Activated CD4-positive, alpha-beta T cell treated with anti-CD3 and anti-CD28 coated beads, Interleukin-2, amount 50 U/mL, for 1 hour (primary cell): ENCODE measurements around the gene GRAP.

ENCODE experiments used
- DNase-seq: peaks from one replicate; pipeline ENCODE4 v3.0.0-alpha.2; 2020

GRAP gene

DNA sequence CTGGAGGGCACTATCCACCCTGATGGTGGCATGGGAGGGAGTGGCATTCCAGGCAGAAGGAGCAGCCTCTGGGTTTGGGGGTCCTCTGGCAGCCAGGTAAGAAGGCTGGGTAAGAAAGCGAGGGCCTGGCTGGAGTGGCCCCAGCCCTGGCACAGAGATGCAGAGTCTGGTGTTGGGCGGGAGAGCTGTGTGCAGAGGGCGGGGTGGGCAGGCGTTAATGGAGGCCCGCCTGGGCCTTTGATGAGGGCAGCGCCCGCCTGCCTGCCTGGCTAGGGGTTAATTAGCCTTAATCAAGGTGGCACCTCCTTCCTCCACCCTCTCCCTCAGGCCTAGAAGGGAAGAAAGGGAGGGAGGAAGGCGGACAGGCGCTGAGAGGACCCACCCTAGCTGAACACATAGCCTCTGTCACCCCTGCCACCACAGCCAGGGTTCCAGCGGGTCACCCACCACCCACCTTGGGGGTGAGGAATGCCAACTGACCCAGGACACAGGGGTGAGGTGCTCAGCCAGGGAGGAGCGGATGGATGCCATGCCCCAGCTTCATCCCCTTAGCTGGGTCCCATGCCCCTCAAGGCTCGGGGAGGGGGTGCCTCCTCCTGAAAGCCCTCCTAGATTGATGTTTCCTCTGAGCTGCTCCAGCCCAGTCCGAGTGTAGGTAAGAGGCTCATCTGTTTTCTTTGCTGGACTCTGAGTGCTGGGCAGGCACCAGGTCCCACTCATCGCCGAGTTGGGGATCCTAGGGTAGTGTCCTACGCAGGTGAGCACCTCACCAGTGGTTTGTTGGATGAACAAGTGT, 28.8 kb downstream of the GRAP start:
- no peak for DNase-seq

DNA sequence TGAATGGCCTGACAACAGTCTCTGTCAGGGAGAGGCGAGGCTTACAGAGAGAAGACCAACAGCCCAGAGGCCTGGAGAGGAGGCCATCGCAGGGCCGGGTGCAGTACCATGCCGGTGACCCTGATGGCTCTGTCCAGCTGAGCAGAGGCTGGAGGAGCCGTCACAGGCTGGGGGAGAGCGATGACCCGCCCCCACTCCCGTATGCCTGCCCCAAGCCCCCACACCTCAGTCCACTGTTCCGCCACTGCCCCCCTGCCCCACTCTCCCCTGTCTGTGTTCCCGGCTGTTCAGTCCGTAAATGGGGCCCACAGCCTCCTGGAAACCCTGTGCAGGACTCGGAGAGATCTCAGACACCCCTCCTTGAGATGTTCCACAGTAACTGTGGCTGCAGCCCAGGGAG, 29.4 kb downstream of the GRAP start:
- DNase-seq: no peak

DNA sequence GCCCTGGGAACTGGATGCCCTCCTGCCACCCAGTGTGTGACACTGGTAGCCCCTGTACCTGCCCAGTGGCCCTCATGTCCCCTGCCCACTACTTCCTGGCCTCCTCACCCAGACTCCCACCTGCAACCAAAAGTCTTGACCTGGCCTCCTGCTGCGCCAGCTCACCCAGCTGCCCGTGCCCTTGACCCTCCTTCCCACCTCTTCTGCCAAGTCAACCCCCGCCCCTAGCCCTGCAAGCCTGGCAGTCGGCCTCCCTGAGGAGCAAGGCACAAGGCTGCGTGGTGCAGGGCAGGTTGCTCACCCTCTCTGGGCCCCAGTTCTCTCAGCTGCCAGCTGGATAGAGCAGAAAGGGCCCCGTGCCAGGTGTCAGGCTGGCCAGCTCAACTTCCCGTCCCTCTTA, 29.9 kb downstream of the GRAP start:
- DNase-seq: no peak

DNA sequence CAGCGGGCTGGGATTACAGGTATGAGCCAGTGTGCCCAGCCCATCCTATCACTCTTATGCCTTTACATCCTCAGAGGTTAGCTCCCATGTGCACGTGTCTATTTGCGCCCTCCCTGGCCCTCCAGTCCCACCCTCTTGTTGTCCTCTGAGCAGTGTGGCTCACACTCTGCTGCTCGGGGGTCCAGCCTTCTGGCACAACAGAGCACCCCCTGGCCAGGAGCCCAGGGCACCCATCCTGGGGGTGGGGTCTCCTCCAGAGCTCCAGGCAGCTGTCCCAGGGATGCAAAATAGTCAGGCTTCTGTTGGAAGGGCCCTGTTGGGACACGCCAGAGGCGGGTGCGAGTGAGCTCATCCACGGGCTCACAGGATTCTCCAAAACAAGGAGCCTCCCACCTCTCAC, 30.5 kb downstream of the GRAP start:
- DNase-seq: no peak

DNA sequence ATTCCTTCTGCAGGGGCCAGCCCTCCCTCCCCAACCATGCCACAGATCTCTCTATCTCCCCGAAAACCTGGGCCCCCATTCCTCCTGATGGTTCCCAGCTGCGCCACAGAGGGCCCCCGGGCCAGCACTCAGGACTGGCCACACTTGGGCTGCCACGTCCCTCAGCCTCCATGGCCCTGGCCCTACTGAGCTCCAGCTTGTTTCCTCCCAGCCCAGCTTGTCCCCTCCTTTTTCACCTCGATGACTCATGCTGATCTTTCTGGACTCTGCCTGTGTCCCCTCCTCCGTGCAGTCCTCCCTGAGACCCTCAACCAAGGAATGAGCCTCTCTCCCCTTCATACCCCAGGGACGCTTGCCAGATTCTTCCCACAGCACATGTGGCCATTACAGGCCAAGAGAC, 31.3 kb downstream of the GRAP start:
- no peak for DNase-seq

DNA sequence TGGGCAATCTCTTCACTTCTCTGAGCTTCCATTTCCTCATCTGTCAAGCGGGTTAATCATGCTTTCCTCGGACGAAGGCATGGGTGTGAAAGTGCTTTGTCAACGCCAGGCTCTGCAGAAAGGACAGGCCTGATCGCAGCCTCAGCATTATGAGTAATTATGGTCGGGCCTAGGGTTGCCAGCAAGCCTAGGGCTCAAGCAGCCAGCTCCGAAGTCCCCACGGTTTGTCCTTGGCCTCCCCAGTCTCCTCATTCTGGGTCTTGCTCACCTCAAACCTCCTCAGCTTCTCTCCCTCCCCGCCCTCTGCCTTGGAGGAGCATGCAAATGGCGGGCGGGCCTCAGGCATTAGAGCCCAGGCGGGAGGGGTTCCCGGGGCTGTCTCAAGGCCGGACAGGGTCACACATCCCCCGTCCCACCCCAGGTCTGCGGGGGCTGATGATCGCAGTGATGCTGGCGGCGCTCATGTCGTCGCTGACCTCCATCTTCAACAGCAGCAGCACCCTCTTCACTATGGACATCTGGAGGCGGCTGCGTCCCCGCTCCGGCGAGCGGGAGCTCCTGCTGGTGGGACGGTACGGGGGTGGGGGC, 32.0 kb downstream of the GRAP start:
- DNase-seq: no peak

DNA sequence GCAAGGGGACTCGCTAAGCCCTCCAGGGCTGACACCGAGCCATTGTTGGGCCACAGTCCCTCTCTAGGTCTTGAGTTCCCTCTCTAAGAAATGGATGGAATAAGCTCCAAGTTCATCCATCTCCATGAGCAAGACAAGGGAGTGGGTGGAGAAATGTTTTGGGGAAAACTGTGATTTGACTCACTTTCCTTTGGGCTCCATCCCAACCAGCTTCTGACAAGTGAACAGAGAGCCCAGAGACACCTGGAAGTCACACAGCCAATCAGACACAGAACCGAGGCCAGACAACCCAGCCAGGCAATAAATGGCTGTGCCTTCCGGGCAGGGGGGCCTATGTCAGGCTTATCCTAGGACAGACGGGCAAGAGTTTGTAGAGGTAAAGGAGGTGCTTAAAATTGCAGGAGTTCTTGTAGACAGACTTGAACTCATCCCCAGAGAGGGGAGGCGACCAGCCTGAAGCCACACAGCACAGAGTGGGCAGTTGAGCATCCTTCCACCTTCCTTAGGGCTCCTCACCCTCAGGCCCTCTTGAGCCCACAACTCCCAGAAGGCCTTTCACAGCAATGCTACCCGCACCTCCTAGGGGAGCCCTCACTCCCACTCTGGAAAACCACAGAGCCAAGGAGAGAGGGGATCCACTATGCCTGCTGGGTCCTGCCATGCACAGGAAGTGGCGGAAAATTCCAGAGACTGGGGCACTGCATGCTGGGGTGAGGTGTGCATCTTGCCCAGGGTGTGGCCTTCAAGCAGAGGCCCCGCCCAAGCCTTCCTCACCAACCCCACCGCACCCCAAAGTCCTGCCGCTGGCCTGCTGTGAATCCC, 32.7 kb downstream of the GRAP start:
- DNase-seq: no peak

DNA sequence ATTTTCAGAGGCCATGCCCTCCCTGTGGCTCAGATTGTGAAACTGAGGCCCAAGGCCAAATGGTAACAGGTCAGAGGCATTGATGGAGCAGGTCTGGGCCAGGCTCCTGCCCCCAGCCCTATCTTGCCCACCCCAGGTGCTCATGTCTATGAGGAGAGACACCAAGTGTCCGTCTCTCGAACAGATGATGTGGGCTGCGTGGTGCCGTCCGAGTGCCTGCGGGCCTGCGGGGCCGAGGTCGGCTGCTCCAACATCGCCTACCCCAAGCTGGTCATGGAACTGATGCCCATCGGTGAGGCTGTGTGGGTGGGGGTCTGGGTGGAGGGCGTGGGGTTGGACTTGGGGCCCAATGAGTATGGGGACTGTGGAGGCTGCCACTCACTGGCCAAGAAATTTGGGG, 33.5 kb downstream of the GRAP start:
- no peak for DNase-seq

DNA sequence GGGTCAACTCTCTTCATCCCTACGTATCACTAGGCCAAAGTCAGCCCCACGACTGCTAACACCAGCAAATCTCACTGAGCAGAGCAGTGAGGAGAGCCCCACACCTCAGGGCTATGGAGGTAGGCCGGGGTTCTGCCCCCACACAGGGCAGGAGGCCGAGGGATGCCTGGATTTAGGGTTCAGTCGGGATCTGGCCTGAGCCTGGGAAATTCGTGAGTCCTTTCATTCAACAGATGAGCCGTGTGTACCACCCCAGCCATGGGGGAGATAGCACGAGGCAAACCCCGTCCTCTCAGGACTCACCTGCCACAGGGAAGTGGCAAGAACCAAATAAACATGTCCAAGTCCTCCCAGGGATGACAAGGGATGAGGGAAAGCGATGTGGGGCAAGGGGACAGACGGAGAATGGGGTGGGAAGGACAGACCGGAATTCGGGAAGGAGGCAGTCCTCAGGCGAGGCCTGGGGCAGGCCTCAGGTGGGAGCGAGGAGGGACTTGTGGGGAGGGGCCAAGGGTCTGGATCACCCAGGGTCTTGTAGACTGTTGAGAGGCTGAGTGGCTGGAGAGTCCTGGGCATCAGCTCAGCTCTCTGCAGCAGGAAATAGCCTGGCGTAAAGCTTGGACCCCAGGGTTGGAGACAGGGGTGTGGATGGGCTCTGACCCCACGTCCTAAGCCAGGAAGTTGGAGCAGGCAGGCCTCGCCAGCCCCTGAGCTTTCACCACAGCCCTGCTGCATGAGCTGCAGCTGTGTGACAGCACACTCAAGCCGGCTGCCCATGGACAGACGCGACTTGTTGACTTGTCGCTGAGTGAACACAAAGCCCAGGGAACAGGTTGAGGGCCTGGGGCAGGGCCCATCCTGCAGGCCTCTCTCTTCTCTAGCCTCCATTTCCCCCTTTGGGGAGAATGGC, 34.3 kb downstream of the GRAP start:
- no peak for DNase-seq

DNA sequence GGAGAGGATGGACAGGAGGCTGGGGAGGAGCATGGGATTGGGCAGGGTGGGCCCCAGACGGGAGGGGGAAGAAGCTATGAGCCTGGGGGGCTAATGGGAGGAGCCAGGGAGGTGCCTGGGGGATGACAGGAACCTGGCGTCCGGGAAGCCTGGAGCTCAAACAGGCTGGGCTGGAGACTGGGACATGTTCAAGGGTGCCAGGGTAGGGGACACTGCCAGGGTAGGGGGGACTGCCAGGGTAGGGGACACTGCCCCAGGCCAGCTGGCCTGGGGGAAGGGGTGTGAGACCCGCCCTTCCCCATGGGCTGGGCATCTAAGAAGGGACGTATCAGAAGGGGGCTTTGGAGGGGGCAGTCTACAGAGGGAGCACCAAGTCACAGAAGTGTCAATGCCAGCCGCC, 35.2 kb downstream of the GRAP start:
- DNase-seq: no peak

DNA sequence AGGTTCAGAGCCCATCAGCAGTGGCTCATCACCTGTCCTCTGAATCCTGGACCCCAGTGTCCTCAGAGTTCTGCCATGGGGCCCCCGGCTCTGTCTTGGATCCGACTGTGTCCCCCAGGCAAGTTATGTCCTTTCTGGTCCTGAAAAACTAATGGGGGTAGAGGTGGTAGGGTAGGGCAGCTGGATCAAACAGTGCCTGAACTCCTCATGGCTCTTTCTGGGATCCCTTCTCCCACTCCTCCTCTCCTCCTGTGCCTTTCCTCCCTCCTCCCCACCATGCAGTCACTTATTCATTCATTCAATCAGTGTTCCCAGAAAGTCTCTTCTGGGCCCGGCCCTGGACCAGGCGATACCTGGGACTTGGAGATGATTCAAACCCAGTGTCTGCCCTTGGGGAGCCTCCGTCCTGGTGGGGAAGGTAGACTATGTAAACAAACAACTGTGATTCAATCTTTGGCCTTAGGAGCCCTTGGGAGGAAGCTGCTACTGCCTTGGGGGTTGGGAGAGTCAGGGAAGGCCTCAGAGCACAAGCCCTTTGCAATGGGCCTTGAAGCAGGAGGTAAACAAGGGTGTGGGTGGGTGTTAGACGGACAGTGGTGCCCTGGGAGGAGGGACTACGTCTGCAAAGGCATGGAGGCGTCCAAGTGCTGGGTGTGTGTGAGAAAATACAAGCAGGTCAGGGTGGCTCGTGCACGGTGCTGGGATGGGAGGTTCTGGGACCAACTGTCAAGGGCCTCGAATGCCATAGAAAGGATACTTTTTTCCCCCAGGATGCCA, 35.8 kb downstream of the GRAP start:
- no peak for DNase-seq

DNA sequence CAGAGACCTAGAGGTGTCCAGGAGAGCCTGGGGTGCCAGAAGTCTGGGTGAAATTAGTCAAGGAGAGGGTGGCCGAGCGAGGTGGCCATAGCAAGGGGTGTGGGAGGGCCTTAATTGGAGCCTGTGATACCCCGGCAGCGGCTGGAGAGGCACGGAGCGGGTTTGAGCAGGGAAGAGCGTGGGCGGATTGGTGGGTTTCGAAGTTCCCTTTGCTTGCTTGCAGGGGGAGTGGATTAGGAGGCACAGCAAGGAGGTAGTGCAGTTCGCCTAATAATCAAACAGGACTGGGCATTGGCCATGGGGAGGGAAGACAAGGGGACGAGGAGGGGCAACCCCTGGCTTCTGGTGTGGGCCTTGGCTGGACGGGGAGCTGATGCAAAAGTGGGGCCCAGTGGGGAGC, 36.8 kb downstream of the GRAP start:
- DNase-seq: no peak

DNA sequence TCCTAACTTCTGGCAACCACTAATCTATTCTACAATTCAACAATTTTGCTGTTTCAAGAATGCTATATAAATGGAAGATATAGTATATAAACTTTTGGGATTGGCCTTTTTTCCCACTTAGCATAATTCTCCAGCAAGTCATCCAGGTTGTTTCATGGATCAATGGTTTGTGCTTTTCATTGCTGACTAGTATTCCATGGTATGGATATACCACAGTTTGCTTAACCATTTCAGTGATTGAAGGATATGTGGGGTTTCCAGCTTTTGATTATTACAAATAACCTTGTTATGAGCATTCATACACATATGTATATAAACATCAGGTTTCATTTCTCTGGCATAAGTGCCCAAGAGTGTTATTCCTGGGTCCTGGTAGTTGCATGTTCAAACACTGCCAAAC, 40.1 kb downstream of the GRAP start:
- DNase-seq: no peak

DNA sequence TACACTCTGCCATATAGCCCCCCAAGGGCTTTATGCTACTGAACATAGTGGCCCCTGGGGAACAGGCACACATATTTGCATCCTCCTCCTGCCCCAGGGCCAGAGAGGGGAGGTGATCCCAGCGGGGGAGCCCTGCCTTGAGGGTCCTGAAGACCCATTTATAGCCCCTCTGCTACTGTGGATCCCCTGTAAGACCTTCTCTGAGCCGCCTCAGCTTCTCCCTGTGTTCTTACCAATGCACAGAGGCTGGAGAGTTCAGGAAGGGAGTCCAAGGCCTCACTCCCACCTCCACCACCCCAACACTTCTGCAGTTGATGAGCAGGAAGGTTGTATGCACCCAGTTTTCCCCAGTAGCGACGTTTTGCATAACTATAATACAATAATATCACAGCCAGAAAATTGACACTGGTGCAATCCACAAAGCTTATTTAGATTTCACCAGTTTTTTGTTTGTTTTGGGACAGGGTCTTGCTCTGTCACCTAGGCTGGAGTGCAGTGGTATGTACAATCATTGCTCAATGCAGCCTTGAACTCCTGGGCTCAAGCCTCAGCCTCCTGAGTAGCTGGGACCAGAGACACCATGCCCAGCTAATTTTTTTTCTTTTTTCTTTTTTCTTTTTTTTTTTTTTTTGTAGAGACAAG, 40.8 kb downstream of the GRAP start:
- DNase-seq: no peak

DNA sequence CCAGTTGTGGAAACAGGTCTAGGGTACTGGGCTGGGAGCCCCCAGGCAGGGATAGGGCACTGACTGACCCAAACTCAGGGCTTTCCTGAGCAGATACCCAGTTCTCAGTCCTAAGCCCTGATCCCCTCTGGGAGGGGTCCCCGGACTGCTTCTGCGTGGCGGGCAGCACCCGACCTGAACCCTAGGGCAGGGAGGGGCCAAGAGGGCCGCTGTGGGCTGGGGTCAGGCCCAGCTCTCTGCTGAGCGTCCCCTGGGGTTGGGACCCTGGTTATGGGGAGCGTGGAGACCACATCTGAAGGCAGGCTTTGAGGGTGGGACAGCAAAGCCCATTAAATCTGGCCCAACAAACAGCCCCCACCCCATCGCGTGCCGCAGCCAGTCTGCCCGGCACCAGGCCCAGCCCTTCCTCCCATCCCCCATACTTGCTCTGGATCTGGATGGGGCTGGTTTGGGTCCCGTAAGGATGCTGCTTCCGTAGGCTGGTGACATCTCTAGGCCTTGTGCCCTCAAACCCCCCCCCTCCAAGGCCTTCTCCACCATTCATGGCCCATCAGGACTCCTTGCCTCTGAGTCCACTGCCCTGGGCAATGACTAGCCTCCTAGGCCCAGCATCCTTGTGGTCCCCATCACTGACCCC, 41.5 kb downstream of the GRAP start:
- no peak for DNase-seq

DNA sequence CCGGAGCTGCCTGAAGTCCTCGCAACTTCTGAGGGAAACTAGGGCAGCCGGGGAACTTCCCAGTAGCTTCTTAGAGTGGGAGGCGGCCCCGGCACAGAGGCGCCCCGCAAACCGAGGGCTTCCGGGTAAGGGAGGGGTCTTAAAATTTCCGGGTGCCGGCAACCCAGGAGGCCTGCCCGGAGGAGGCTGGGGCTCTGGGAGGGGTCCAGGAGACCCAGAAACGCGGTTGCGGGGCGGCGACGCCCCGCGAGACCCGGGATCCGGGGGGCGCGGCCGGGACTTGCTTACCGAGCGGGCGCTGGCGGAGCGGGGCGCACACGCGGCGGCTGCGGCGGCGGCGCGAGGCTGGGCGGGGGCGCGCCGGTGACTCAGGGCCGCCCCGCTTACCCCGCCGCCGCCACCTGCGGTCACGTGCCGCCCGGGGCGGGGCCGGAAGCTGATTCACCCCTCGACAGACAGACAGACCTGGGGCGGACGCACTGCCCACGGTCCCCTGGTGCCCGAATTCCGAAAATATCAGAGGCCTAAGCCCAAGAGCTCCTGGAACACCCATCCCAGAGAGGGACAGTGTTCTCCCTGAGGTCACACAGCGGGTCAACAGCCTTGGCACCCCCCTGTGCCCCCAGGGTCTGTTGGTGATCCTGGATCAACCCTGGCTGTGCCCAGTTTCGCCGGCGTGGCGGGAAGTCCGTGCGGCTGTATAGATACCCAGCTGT, 42.2 kb downstream of the GRAP start, which contains the start of gene FAM83G:
Gene FAM83G (minus strand): TSS at position 344 of the 716 bp plus-strand sequence. CDS start 723 bp downstream, outside the sequence.
- DNase-seq: peak; percentile 89

DNA sequence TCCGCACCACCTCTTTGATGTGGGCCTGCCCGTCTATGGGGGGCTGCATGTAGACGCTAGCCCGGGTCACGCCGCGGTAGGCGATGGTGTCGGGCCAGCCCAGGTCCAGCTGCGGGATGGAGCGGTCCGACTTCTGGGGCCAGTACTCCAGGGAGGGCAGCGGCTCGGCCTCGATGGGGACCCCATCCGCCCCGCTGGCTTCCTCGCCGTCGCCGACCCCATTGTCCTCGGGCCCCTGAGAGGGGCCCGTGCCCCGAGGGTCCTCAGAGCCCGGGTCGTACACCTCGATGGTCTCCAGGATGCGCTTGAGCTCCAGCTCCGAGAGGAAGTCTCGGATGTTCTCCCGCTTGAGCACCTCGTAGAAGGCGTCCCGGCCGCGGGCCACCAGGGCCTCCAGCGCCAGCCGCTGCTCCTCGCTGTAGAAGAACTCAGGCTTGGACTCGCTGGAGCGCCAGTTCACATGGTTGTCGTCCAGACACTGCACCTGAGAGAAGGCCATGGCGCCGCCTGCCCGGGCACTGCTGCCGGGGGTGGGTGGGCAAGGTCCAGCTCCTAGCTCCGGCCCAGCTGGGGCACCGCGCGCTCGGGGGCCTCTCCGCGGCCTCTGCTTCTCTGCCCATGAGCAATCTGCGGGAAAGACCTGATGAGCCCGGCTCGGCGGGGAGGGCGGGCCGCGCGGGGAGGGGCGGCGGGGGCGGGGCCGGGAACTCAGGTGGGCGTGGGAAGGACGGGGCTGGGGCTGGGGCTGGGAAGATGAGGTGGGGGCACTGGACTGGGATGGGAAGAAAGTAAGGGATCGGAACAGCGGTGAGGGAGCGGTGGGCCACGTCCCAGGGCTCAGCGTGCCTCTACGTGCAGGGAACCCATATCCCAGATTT, 43.0 kb downstream of the GRAP start:
- DNase-seq: peak; percentile 38

DNA sequence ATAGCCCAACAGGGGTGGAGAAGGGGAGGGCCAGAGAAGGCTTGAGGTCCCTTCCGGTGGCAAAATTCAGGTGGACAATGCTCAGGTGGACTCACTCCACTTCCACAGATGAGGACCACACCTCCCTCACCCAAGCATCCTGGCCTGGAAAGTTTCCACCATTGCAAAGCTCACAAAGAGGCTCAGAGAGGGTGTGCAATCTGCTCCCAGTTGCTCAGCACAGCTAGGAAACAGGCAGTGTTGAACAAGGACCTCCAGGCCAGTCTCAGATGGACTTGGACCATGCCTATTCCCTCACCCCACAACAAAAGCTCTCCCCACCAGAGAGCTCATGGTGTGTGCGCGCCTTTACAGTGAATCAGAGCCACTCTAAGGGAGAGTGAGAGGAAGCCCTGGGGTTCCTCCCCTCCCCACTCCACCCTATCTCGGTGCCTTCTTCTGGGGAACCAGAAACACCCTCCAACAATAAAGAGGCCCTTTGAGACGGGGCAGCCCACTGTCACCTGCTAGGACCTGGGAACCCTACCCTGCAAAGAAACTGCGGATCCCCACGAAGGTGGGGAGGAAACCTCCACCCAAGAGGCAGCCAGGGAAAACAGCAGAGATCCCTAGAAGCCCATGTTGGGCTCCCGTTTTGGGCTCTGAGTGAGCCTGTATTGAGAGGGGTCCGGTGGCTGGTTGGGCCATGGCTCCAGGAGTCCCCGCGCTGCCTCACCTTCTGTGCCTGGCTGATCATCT, 43.8 kb downstream of the GRAP start:
- peak; percentile 24 for DNase-seq
